Measurements from ENCODE around the gene MRPS26.

DNA sequence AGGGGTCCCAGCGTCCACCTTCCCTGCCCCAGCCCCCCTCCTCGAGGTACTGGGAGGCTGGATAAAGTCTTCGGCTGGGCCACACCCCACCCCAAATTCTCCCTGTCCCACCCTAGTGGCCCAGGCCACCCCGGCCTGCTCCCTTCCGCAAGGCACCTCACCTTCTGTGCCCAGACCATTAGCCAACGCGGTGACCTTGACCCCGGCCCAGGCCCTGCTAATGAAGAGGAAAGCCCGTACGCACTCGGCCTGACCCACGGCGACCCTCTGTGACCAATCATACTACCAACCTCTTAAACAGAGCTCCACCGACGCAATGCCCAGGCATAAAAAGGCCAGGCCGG, 25.4 kb downstream of the MRPS26 start:
- TF ChIP-seq, protein P1, sequence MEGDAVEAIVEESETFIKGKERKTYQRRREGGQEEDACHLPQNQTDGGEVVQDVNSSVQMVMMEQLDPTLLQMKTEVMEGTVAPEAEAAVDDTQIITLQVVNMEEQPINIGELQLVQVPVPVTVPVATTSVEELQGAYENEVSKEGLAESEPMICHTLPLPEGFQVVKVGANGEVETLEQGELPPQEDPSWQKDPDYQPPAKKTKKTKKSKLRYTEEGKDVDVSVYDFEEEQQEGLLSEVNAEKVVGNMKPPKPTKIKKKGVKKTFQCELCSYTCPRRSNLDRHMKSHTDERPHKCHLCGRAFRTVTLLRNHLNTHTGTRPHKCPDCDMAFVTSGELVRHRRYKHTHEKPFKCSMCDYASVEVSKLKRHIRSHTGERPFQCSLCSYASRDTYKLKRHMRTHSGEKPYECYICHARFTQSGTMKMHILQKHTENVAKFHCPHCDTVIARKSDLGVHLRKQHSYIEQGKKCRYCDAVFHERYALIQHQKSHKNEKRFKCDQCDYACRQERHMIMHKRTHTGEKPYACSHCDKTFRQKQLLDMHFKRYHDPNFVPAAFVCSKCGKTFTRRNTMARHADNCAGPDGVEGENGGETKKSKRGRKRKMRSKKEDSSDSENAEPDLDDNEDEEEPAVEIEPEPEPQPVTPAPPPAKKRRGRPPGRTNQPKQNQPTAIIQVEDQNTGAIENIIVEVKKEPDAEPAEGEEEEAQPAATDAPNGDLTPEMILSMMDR (IDR thresholded peaks at IDR 0.05 in 2 of 3, conservative IDR thresholded peaks at IDR 0.05 in 1 of 3; ENCODE audit: borderline replicate concordance in 1 of 3, insufficient read depth in 1 of 3, low read depth in 2 of 3, low read length in 2 of 3) = no peak
- TF ChIP-seq, protein P2, sequence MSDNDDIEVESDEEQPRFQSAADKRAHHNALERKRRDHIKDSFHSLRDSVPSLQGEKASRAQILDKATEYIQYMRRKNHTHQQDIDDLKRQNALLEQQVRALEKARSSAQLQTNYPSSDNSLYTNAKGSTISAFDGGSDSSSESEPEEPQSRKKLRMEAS (IDR thresholded peaks at IDR 0.05) = no peak
- TF ChIP-seq EZH2phosphoT487 (IDR thresholded peaks at IDR 0.05; ENCODE audit: borderline replicate concordance) (no peak), EZH2 (IDR thresholded peaks at IDR 0.05) (no peak), SRF (IDR thresholded peaks at IDR 0.05; ENCODE audit: low read depth) (no peak), JUND (IDR thresholded peaks at IDR 0.05) (no peak), YY1 (IDR thresholded peaks at IDR 0.05; ENCODE audit: extremely low read depth, insufficient replicate concordance, low read depth, low read length) (no peak), ZNF274 (IDR thresholded peaks at IDR 0.05; ENCODE audit: low read depth, low read length) (no peak)

All from HCT116 (cell line).